Mesendoderm (in vitro differentiated cells): Measurements from ENCODE around the gene NPM3. TPM values are rescaled to one million over a fixed set of nuclear protein-coding genes. Genes with fewer than 3 reads are reported as not detected.

Experiments used
- DNase-seq: peaks from one replicate; pipeline ENCODE4 v3.0.0; 2013
- H2AK5ac ChIP-seq: 2 replicates; pipeline ENCODE4 v1.6.1; 2013; ENCODE audit warnings: low read length, inconsistent platforms
- H2BK120ac ChIP-seq: 2 replicates; pipeline ENCODE4 v1.6.1; 2013; ENCODE audit warnings: low read depth, mild to moderate bottlenecking, low read length, moderate library complexity, mixed read lengths
- H2BK15ac ChIP-seq: replicated peaks from 2 replicates; pipeline ENCODE4 v1.6.1; 2013; ENCODE audit warnings: low read depth, mild to moderate bottlenecking, moderate library complexity
- H2BK5ac ChIP-seq: 2 replicates; pipeline ENCODE4 v1.6.1; 2013; ENCODE audit warnings: low read length, inconsistent platforms
- H3K18ac ChIP-seq: 2 replicates; pipeline ENCODE4 v1.6.1; 2013; ENCODE audit warnings: mild to moderate bottlenecking, low read length, mixed read lengths
- H3K23ac ChIP-seq: one replicate; pipeline ENCODE4 v1.6.1; 2013; ENCODE audit warnings: low read length
- H3K27ac ChIP-seq: 2 replicates; pipeline ENCODE4 v1.5.1; 2013; ENCODE audit warnings: low read depth, mild to moderate bottlenecking, inconsistent platforms, low read length, moderate library complexity
- H3K27me3 ChIP-seq: 2 replicates; pipeline ENCODE4 v1.6.1; 2013; ENCODE audit warnings: low read length, control low read depth, mild to moderate bottlenecking, inconsistent platforms; ENCODE audit not compliant: insufficient read depth, poor library complexity
- H3K36me3 ChIP-seq: 2 replicates; pipeline ENCODE4 v1.6.1; 2013; ENCODE audit warnings: low read length, inconsistent platforms; ENCODE audit not compliant: control insufficient read depth, insufficient read depth
- H3K4ac ChIP-seq: one replicate; pipeline ENCODE4 v1.6.1; 2013; ENCODE audit warnings: low read depth, mild to moderate bottlenecking, low read length, moderate library complexity
- H3K4me1 ChIP-seq: 2 replicates; pipeline ENCODE4 v1.6.1; 2013; ENCODE audit warnings: low read depth, low read length, inconsistent platforms; ENCODE audit not compliant: control insufficient read depth
- H3K4me2 ChIP-seq: 2 replicates; pipeline ENCODE4 v1.6.1; 2013; ENCODE audit warnings: low read length
- H3K4me3 ChIP-seq: 2 replicates; pipeline ENCODE4 v1.5.1; 2013; ENCODE audit warnings: mild to moderate bottlenecking, low read length
- H3K56ac ChIP-seq: one replicate; pipeline ENCODE4 v1.6.1; 2013; ENCODE audit warnings: low read length
- H3K79me1 ChIP-seq: 2 replicates; pipeline ENCODE4 v1.6.1; 2013; ENCODE audit warnings: low read length, inconsistent platforms
- H3K79me2 ChIP-seq: 2 replicates; pipeline ENCODE4 v1.6.1; 2013; ENCODE audit warnings: mild to moderate bottlenecking, low read length; ENCODE audit not compliant: control insufficient read depth, insufficient read depth
- H3K9ac ChIP-seq: 2 replicates; pipeline ENCODE4 v1.6.1; 2013; ENCODE audit warnings: low read length, inconsistent platforms
- H4K5ac ChIP-seq: one replicate; pipeline ENCODE4 v1.6.1; 2013; ENCODE audit warnings: low read length
- H4K8ac ChIP-seq: one replicate; pipeline ENCODE4 v1.6.1; 2013; ENCODE audit warnings: low read depth, mild to moderate bottlenecking, control low read depth, low read length, moderate library complexity
- WGBS: extraction: QIAGEN DNeasy Blood & Tissue Kit; methylation state at CpG from one replicate; pipeline ENCODE4 v1.1.7; 2013; ENCODE audit warnings: low lambda C conversion rate, missing lambda C conversion rate; ENCODE audit not compliant: insufficient coverage; ENCODE audit errors: extremely low coverage; 5-methylcytosine and 5-hydroxymethylcytosine counted together
- polyA plus RNA-seq, 2 experiments: library from polyadenylated mRNA; stranded (reverse); fragments of 200-250 nt; gene quantifications; one replicate each; pipeline ENCODE4 v1.2.3, GENCODE V29; 2013

The NPM3 gene, protein sequence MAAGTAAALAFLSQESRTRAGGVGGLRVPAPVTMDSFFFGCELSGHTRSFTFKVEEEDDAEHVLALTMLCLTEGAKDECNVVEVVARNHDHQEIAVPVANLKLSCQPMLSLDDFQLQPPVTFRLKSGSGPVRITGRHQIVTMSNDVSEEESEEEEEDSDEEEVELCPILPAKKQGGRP
- polyA plus RNA-seq (2013, experiment 1 of 2) = 217 TPM
- polyA plus RNA-seq (2013, experiment 2 of 2) = 215 TPM

- H3K27me3 ChIP-seq = no peaks in the 10 kb centered on the region
- peak within 1 kb of the TSS; percentile 91 for H4K5ac ChIP-seq
- peak within 1 kb of the TSS; percentile 51 for H3K18ac ChIP-seq
- H2AK5ac ChIP-seq = peak within 1 kb of the TSS; percentile 9
- no CpG with 5 or more reads among the region's 57 CpGs for WGBS
- no peak within 1 kb of the TSS for H2BK15ac ChIP-seq
- peak within 1 kb of the TSS; percentile 93 for H3K56ac ChIP-seq
- H4K8ac ChIP-seq = no peak within 1 kb of the TSS
- H3K9ac ChIP-seq = peak within 1 kb of the TSS; percentile 97
- peak; percentile 92 for DNase-seq
- H3K4me2 ChIP-seq = peak within 1 kb of the TSS; percentile 98
- H2BK120ac ChIP-seq = no peak within 1 kb of the TSS
- H3K27ac ChIP-seq = no peak within 1 kb of the TSS
- H3K79me1 ChIP-seq = peaks cover 5% of the 10 kb centered on the region
- H3K4ac ChIP-seq = no peak within 1 kb of the TSS
- peaks cover 3% of the 10 kb centered on the region for H3K36me3 ChIP-seq
- H3K4me3 ChIP-seq = peak within 1 kb of the TSS; percentile 85
- peaks cover 13% of the 10 kb centered on the region for H3K79me2 ChIP-seq
- peak within 1 kb of the TSS; percentile 1 for H3K23ac ChIP-seq
- peak within 1 kb of the TSS; percentile 59 for H2BK5ac ChIP-seq
- H3K4me1 ChIP-seq = peaks cover 20% of the 10 kb centered on the region
These were observed at the start of gene NPM3 for GRCh38 chr10:101782811-101783735. Gene NPM3 (minus strand): TSS chr10:101783446. CDS start chr10:101783390, 56 bp downstream.

GRCh38 chr10:101832325-101832771, 49.1 kb upstream of the NPM3 start:
- no peaks in the 10 kb centered on the region for H3K36me3 ChIP-seq
- peaks cover 6% of the 10 kb centered on the region for H3K4me1 ChIP-seq
- no peak overlapping the region for H4K8ac ChIP-seq
- H2AK5ac ChIP-seq = no peak overlapping the region
- no peak overlapping the region for H3K4ac ChIP-seq
- no CpG with 5 or more reads among the region's 4 CpGs for WGBS
- H3K56ac ChIP-seq = no peak overlapping the region
- H3K79me1 ChIP-seq = no peaks in the 10 kb centered on the region
- H2BK5ac ChIP-seq = no peak overlapping the region
- no peak overlapping the region for H3K18ac ChIP-seq
- H3K4me2 ChIP-seq = no peak overlapping the region
- no peak overlapping the region for H2BK15ac ChIP-seq
- H3K23ac ChIP-seq = no peak overlapping the region
- no peak overlapping the region for H2BK120ac ChIP-seq
- H4K5ac ChIP-seq = no peak overlapping the region
- no peak for DNase-seq
- no peak overlapping the region for H3K4me3 ChIP-seq
- H3K9ac ChIP-seq = no peak overlapping the region
- H3K27ac ChIP-seq = no peak overlapping the region
- no peaks in the 10 kb centered on the region for H3K79me2 ChIP-seq
- no peaks in the 10 kb centered on the region for H3K27me3 ChIP-seq

DNA sequence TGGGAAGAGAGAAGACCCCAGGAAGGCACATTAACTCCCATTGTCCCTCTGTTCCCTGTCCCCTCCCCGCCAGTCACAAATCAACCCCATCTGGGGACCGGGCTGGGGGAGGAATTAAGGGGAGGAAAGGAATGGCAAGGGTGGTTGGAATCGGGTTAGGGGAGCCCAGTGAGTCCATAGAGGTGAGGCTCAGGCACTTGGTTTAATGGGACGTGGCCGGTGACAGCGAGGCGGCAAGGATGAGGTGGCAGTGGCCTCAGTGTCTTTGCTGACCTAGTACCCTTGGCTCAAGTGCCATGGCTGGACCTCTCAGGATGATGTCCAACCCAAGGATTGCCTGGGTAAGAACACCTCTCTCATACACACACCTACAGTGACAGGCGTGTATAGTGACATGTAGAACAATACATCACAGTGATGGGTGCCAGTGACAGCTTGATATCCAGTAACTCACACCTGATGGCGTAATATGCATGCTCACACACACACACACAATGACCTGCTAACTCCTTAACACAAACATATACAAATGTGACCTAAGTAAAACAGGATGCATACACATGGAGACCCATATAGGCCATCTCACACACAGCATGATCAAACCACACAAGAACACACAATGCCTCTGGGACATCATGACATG, 48.0 kb upstream of the NPM3 start:
- Histone ChIP-seq H3K23ac (no peak overlapping the region), H3K4me3 (no peak overlapping the region), H2BK120ac (no peak overlapping the region), H3K9ac (peak overlapping the region; percentile 69), H3K27me3 (no peaks in the 10 kb centered on the region), H3K4me1 (peaks cover 6% of the 10 kb centered on the region), H3K4ac (no peak overlapping the region), H3K18ac (no peak overlapping the region), H3K79me2 (no peaks in the 10 kb centered on the region), H3K27ac (no peak overlapping the region), H3K4me2 (peak overlapping the region; percentile 76), H4K8ac (no peak overlapping the region), H2AK5ac (no peak overlapping the region), H4K5ac (no peak overlapping the region), H2BK5ac (no peak overlapping the region), H3K56ac (peak overlapping the region; percentile 86), H2BK15ac (no peak overlapping the region), H3K36me3 (no peaks in the 10 kb centered on the region), H3K79me1 (no peaks in the 10 kb centered on the region)
- WGBS = no CpG with 5 or more reads among the region's 9 CpGs
- DNase-seq = no peak

- Histone ChIP-seq H3K4me1 (peaks cover 6% of the 10 kb centered on the region), H3K27me3 (no peaks in the 10 kb centered on the region), H2BK120ac (no peak overlapping the region), H4K8ac (no peak overlapping the region), H3K18ac (no peak overlapping the region), H3K79me1 (no peaks in the 10 kb centered on the region), H2BK5ac (no peak overlapping the region), H2BK15ac (no peak overlapping the region), H3K4me3 (peak overlapping the region; percentile 27), H3K36me3 (no peaks in the 10 kb centered on the region), H3K4me2 (peak overlapping the region; percentile 76), H3K79me2 (no peaks in the 10 kb centered on the region), H2AK5ac (no peak overlapping the region), H3K56ac (peak overlapping the region; percentile 86), H3K9ac (peak overlapping the region; percentile 69), H3K23ac (peak overlapping the region; percentile 66), H3K27ac (no peak overlapping the region), H4K5ac (no peak overlapping the region), H3K4ac (no peak overlapping the region)
- peak; percentile 90 for DNase-seq
- no CpG with 5 or more reads among the region's 56 CpGs for WGBS
These were observed 47.3 kb upstream of the NPM3 start for GRCh38 chr10:101830322-101831168.

DNA sequence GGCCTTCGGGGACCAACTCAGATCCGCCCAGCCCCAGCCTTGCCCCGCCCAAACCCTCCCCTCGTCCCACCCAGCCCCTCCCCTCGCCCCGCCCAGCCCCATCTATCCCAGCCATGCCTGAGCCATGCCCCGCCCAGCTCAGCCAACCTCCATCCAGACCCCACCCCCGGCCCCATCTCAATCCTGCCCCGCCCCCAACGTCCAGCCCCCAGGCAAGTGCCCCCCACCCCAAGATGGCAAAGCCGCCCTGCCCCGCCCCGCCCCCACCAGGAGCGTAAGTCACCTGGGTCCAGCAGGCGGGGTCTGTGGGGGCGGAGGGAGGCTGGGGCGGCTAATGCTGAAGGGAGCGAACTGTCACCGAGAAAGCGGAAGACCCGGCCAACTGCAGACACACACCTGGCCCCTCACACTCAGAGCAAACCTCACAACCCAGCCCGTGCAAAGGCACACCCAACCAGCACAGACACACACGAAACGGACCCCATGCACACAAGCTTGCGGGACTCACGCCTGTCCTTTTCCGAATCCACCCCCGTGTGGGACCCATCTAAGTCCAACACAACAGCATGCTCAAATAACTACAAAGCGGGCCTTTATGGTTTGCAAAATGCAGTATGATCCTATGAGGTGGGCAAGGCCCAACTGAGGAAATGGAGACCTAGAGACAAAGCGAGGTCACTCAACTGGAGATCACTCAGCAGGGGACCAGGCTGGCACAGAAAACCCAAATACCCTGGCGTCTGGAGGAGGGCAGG, 46.5 kb upstream of the NPM3 start:
- WGBS = no CpG with 5 or more reads among the region's 31 CpGs
- Histone ChIP-seq H2AK5ac (no peak overlapping the region), H3K56ac (peak overlapping the region; percentile 86), H4K8ac (no peak overlapping the region), H3K4me2 (peak overlapping the region; percentile 76), H3K4ac (no peak overlapping the region), H2BK5ac (no peak overlapping the region), H3K4me3 (no peak overlapping the region), H3K4me1 (peaks cover 6% of the 10 kb centered on the region), H3K36me3 (no peaks in the 10 kb centered on the region), H4K5ac (no peak overlapping the region), H3K27ac (no peak overlapping the region), H3K23ac (no peak overlapping the region), H2BK15ac (no peak overlapping the region), H3K79me1 (no peaks in the 10 kb centered on the region), H2BK120ac (no peak overlapping the region), H3K18ac (no peak overlapping the region), H3K9ac (peak overlapping the region; percentile 9), H3K27me3 (no peaks in the 10 kb centered on the region), H3K79me2 (no peaks in the 10 kb centered on the region)
- DNase-seq = peak; percentile 82
